Skeletal muscle satellite cell (primary cell): ENCODE results near the gene RAE1. TPM values are rescaled to one million over a fixed set of nuclear protein-coding genes. Genes with fewer than 3 reads are reported as not detected.

ENCODE experiments used
- H3K27me3 ChIP-seq: 2 replicates; pipeline ENCODE4 v1.7.0; 2013; ENCODE audit warnings: low read length; ENCODE audit not compliant: control insufficient read depth, insufficient read depth
- H3K36me3 ChIP-seq: 2 replicates; pipeline ENCODE4 v1.7.0; 2013; ENCODE audit warnings: mild to moderate bottlenecking, control low read depth, low read length; ENCODE audit not compliant: insufficient read depth
- H3K4me1 ChIP-seq: 2 replicates; pipeline ENCODE4 v1.7.0; 2013; ENCODE audit warnings: low read length; ENCODE audit not compliant: control insufficient read depth, insufficient read depth
- H3K4me2 ChIP-seq: 2 replicates; pipeline ENCODE4 v1.7.0; 2013; ENCODE audit warnings: mild to moderate bottlenecking, low read length
- H3K4me3 ChIP-seq: 2 replicates; pipeline ENCODE4 v1.7.0; 2013; ENCODE audit warnings: low read length
- H3K9ac ChIP-seq: 2 replicates; pipeline ENCODE4 v1.7.0; 2013; ENCODE audit warnings: mild to moderate bottlenecking, low read depth, low read length, moderate library complexity
- H3K9me3 ChIP-seq: replicated peaks from 2 replicates; pipeline ENCODE4 v1.7.0; 2013; ENCODE audit warnings: mild to moderate bottlenecking, control low read depth, low read length
- small RNA-seq: library from RNA; depleted of rRNA; stranded (forward); fragments of <200 nt; gene quantifications from one replicate; pipeline ENCODE3, GENCODE V24; 2012

RAE1 gene

DNA sequence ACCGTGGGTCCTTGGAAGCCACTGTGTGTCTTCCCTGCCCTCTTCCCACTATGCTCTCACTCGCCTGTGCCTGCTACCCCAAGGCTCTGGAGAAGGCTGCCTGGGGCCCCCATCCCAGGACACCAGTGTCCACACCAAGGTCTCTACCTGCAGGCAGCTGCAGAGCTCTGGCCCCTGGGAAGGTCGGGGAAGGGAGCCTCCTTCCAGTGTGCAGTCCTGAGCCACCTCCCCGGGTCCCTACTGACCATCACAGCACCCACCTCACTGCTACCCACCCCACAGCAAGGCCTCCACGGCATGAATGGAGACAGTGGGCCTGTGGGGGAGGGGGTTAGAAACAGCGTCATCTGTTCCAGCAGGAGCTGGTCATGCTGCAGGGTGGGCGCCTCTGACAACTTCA lies 75.8 kb downstream of the RAE1 start:
- H3K27me3 ChIP-seq: peaks cover 63% of the 10 kb centered on the region
- H3K36me3 ChIP-seq: no peaks in the 10 kb centered on the region
- H3K9me3 ChIP-seq: no peaks in the 10 kb centered on the region
- H3K4me2 ChIP-seq: no peak overlapping the region
- no peak overlapping the region for H3K4me3 ChIP-seq
- peaks cover 6% of the 10 kb centered on the region for H3K4me1 ChIP-seq
- no peak overlapping the region for H3K9ac ChIP-seq

DNA sequence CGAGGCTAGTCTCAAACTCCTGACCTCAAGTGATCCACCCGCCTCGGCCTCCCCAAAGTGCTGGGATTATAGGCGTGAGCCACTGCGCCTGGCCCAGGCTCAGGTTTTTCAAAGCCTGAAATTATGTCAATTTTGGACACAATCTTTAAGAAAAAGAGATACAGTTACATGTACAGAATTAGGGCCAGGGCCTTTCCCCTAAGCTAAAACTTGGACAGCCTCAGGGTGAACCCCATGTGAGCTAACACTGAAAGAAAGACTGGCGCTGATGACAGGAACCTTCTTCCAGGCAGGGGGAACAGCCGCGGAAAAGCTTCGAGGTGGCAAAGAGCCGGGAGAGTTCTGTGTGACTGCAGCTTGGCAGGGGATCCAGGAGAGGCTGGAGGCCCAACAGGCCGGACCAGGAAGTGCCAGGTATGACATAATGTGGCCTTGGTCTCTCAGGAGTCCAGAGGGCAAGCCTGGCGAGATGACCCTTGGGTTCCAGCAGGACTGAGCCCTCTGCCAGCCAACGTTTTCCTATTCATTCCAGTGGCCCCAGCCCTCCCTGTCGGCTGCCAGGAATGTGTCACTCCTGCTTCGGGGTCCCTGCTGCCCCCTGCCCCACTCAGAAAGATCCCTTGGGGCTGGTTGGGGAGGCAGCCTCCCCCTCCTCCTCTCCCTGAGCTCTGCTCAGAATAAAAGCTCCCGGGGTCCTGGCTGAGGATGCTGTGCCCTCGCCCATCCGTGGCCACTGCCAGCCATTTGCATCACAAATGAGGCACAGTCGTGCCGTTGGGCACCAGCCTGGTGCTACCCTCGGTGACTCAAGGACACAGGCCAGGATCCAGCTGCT lies 77.5 kb downstream of the RAE1 start:
- no peaks in the 10 kb centered on the region for H3K9me3 ChIP-seq
- H3K36me3 ChIP-seq: no peaks in the 10 kb centered on the region
- H3K27me3 ChIP-seq: peaks cover 54% of the 10 kb centered on the region
- no peak overlapping the region for H3K4me3 ChIP-seq
- H3K4me1 ChIP-seq: peaks cover 6% of the 10 kb centered on the region
- H3K4me2 ChIP-seq: no peak overlapping the region
- no peak overlapping the region for H3K9ac ChIP-seq

Small RNAs within 50 kb of the gene (small RNA-seq; reads per million reads assigned to genes)
- gene MIR4325 (not detected), gene RF00019 (not detected), gene RPL39P39 (not detected)
